D721Med (cell line): Measurements from ENCODE around the gene GRIN2A.

Experiments used
- DNase-seq: peaks from one replicate; pipeline ENCODE4 v3.0.0; 2011; ENCODE audit warnings: low spot score; ENCODE audit not compliant: insufficient read length
- FAIRE-seq: peaks from 2 replicates; lab custom pipeline; 2011; peaks lifted over from hg19 to GRCh38; lab: Jason Lieb, UNC
- TF ChIP-seq, protein P1 (sequence below): IDR thresholded peaks from 2 replicates; pipeline ENCODE4 v1.5.1; 2012; ENCODE audit warnings: mild to moderate bottlenecking, control low read depth; ENCODE audit not compliant: insufficient read depth; ENCODE audit errors: missing control alignments

The GRIN2A gene

GRCh38 chr16:9850817-9851216, 331.4 kb downstream of the GRIN2A start:
- FAIRE-seq (no peak), DNase-seq (no peak)
- TF ChIP-seq, protein P1, sequence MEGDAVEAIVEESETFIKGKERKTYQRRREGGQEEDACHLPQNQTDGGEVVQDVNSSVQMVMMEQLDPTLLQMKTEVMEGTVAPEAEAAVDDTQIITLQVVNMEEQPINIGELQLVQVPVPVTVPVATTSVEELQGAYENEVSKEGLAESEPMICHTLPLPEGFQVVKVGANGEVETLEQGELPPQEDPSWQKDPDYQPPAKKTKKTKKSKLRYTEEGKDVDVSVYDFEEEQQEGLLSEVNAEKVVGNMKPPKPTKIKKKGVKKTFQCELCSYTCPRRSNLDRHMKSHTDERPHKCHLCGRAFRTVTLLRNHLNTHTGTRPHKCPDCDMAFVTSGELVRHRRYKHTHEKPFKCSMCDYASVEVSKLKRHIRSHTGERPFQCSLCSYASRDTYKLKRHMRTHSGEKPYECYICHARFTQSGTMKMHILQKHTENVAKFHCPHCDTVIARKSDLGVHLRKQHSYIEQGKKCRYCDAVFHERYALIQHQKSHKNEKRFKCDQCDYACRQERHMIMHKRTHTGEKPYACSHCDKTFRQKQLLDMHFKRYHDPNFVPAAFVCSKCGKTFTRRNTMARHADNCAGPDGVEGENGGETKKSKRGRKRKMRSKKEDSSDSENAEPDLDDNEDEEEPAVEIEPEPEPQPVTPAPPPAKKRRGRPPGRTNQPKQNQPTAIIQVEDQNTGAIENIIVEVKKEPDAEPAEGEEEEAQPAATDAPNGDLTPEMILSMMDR = no peak

DNA sequence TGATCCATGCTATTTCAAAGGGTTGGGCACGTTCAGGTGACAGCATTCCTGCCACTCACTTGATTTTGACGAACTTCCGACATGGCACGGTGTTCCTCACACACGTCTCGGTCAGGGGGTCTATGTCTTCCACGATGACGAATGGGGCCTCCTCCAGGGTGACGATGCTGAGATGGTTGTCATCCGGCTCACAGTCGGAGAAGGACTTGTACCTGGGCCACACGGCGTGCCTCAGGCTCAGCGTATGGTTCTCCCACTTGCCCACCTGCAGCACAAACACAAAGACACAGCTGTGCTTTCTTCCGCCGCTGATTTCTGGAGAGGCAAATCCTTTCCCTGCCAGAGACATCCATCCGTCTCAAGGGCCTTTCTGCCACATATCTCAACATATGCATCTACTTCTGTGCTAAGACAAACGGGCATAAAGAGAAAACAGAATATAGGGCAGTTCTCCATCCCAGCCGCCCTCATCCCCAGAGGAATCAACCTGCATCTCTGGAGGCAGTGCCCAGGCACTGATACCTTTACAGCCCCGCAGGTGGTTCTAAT, 332.5 kb downstream of the GRIN2A start:
- DNase-seq = no peak
- no peak for FAIRE-seq
- TF ChIP-seq, protein P1 = no peak

DNA sequence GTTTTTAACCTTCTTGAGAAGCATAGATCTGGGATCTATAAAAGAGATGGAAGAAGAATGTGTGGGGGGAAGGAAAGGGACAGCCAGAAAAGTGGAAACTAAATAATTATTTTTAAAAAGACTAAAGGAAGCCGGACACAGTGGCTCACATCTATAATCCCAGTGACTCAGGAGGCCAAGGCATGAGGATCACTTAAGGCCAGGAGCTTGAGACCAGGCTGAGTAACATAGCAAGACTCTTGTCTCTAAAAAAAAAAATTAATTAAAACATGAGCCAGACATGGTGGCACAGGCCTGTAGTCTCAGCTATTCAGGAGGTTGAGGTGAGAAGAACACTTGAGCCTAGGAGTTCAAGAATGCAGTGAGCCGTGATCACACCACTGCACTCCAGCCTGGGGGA, 335.1 kb downstream of the GRIN2A start:
- FAIRE-seq (no peak), DNase-seq (no peak)
- TF ChIP-seq, protein P1 = no peak

DNA sequence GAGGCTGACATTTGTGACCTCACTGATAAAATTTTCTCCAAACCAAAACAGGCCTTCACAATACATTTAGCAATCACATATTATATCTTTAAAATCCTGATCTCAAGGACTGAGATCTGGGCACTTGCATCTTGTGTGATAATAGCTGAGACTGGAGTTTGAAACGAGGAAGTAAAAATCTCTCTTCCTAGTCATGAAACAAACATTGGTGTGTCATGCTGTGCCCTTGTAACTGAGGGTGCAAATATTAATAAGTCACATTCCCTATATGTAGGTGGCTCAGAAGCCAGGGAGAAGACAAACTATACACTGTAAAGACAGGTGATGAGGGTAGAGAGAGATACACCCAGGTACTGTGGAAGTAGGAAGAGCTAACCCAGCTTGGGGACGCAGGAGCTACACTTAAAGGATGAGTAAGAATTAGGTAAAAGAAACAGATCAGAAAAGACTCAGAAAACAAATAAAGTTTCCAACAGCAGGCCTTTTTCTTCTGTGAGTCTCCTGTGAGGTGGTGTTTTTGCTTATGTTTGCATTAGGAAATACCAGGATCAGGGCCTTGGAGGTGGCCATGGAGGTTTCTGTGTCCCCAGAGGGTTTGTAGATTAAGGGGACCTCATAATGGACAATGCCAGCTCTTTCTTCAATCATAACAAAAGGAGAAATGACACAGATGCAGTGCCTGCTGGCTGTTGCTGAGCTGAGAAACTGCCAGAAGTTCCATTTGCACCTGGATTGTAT, 335.7 kb downstream of the GRIN2A start:
- FAIRE-seq (no peak), DNase-seq (no peak)
- TF ChIP-seq, protein P1 = no peak

GRCh38 chr16:9845661-9846361, 336.4 kb downstream of the GRIN2A start:
- DNase-seq = no peak
- TF ChIP-seq, protein P1 = no peak
- no peak for FAIRE-seq

DNA sequence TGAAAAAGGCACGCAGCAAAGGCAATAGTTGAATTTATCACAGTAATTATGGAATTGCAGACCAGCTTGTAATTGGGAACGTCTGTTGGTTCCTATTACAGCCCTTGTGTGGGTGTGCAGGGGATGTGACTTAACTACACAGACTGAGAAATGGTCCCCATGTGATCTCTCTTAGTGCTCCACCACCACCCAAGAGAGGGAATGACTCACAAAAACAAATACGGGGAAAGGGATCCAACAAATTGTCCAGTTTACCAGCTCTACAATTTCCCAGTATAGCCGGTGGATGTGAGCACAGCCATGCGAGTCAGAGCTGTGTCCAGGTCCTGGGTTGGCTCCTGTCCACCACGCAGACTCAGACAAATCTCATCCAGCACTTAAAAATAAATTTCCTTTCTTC, 337.9 kb downstream of the GRIN2A start:
- FAIRE-seq (no peak), DNase-seq (no peak)
- TF ChIP-seq, protein P1 = no peak
